ENCODE measurements around the gene VRK2. TPM values are rescaled to one million over a fixed set of nuclear protein-coding genes. Genes with fewer than 3 reads are reported as not detected.

VRK2 gene
- polyA plus RNA-seq, 3 donors, result 13.5 to 31.6 (median 21.4) TPM

DNA sequence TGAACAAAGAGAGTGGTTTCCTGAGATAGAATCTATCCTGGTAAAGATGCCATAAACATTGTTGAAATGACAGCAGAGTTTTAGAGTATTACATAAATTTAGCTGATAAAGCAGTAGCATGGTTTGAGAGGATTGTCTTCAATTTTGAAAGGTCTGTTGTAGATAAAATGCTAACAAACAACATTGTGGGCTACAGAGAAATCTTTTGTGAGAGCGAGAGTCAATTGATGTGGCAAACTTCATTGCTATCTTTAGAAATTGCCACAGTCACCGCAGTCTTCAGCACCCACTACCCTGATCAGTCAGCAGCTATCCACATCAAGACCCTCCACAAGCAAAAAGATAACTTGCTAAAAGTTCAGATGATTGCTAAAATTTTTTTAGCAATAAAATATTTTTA is 17.5 kb downstream of the VRK2 start:
- Mint-ChIP-seq H3K36me3 (peaks cover 44 to 49% of the 10 kb centered on the region in 2 donors), H3K4me3 (no peak overlapping the region), H3K4me1 (peaks cover 3% of the 10 kb centered on the region), H3K27me3 (ENCODE audit: low read depth in 3 of 3) (no peaks in the 10 kb centered on the region), H3K27ac (no peak overlapping the region), H3K9me3 (peaks cover 0 to 7% (median 4%) of the 10 kb centered on the region in 7 donors)
- H3K4me2 ChIP-seq (replicated peaks; ENCODE audit: extremely low read depth, low read length, poor library complexity, severe bottlenecking), result no peak overlapping the region
- TF ChIP-seq, protein P1, sequence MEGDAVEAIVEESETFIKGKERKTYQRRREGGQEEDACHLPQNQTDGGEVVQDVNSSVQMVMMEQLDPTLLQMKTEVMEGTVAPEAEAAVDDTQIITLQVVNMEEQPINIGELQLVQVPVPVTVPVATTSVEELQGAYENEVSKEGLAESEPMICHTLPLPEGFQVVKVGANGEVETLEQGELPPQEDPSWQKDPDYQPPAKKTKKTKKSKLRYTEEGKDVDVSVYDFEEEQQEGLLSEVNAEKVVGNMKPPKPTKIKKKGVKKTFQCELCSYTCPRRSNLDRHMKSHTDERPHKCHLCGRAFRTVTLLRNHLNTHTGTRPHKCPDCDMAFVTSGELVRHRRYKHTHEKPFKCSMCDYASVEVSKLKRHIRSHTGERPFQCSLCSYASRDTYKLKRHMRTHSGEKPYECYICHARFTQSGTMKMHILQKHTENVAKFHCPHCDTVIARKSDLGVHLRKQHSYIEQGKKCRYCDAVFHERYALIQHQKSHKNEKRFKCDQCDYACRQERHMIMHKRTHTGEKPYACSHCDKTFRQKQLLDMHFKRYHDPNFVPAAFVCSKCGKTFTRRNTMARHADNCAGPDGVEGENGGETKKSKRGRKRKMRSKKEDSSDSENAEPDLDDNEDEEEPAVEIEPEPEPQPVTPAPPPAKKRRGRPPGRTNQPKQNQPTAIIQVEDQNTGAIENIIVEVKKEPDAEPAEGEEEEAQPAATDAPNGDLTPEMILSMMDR (IDR thresholded peaks at IDR 0.05), result no peak
- H2AFZ ChIP-seq (ENCODE audit: insufficient read depth, low read depth, low read length, poor library complexity, severe bottlenecking), result no peak overlapping the region
- no peaks in the 10 kb centered on the region for H3K4me1 ChIP-seq (ENCODE audit: control insufficient read depth in 1 of 2, insufficient read depth in 2 of 2, low read length in 2 of 2)
- H3K27me3 ChIP-seq (ENCODE audit: control insufficient read depth in 2 of 2, insufficient read depth in 2 of 2, low read length in 2 of 2), result no peaks in the 10 kb centered on the region
- peaks cover 5% of the 10 kb centered on the region for H3K79me2 ChIP-seq (ENCODE audit: insufficient read depth, low read length)
- H4K20me1 ChIP-seq (ENCODE audit: insufficient read depth, low read length), result no peaks in the 10 kb centered on the region
- DNase-seq, result no peak
- H3K4me3 ChIP-seq (replicated peaks in 1 of 3; ENCODE audit: low read depth in 2 of 3, low read length in 3 of 3), result no peak overlapping the region
- no peaks in the 10 kb centered on the region for H3K9me3 ChIP-seq (replicated peaks in 1 of 2; ENCODE audit: control insufficient read depth in 1 of 2, insufficient read depth in 1 of 2, low read length in 2 of 2)
- intact Hi-C loops (cut with micrococcal nuclease), result no loop called here
- peaks cover 10 to 55% of the 10 kb centered on the region in 2 donors for H3K36me3 ChIP-seq (replicated peaks in 1 of 2; ENCODE audit: control insufficient read depth in 1 of 2, insufficient read depth in 2 of 2, low read length in 2 of 2)
- no peak overlapping the region for H3K9ac ChIP-seq (ENCODE audit: insufficient read depth, low read length, poor library complexity, severe bottlenecking)
- H3K27ac ChIP-seq (ENCODE audit: low read depth in 1 of 2, low read length in 2 of 2), result no peak overlapping the region
- WGBS (ENCODE audit: insufficient coverage), result no CpG with 5 or more reads among the region's 2 CpGs

DNA sequence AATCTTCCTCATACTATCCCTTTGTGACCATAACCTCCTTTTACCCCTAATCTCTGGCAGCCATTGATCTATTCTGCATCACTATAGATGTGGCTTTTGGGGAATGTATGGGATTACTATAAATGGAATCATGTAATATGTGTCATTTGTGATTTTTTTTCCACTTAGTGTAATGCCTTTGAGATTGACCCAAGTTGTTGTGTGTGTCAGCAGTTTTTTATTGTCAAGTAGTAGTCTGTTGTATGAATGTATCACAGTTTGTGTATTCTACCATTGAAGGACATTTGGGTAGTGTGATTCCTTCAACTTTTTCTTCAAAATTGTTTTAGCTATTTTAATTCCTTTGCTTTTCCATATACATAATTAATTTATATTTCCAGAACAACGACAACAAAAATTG is 18.6 kb downstream of the VRK2 start:
- WGBS (ENCODE audit: insufficient coverage), result no CpG with 5 or more reads among the region's 1 CpG
- DNase-seq, result no peak
- Histone ChIP-seq H3K4me2 (replicated peaks; ENCODE audit: extremely low read depth, low read length, poor library complexity, severe bottlenecking) (no peak overlapping the region), H3K9ac (ENCODE audit: insufficient read depth, low read length, poor library complexity, severe bottlenecking) (no peak overlapping the region), H3K79me2 (ENCODE audit: insufficient read depth, low read length) (peaks cover 5% of the 10 kb centered on the region), H3K9me3 (replicated peaks in 1 of 2; ENCODE audit: control insufficient read depth in 1 of 2, insufficient read depth in 1 of 2, low read length in 2 of 2) (peaks cover 0 to 4% of the 10 kb centered on the region in 2 donors), H3K4me3 (replicated peaks in 1 of 3; ENCODE audit: low read depth in 2 of 3, low read length in 3 of 3) (no peak overlapping the region), H4K20me1 (ENCODE audit: insufficient read depth, low read length) (no peaks in the 10 kb centered on the region), H2AFZ (ENCODE audit: insufficient read depth, low read depth, low read length, poor library complexity, severe bottlenecking) (no peak overlapping the region), H3K36me3 (replicated peaks in 1 of 2; ENCODE audit: control insufficient read depth in 1 of 2, insufficient read depth in 2 of 2, low read length in 2 of 2) (peaks cover 10 to 52% of the 10 kb centered on the region in 2 donors), H3K4me1 (ENCODE audit: control insufficient read depth in 1 of 2, insufficient read depth in 2 of 2, low read length in 2 of 2) (no peaks in the 10 kb centered on the region), H3K27ac (ENCODE audit: low read depth in 1 of 2, low read length in 2 of 2) (no peak overlapping the region), H3K27me3 (ENCODE audit: control insufficient read depth in 2 of 2, insufficient read depth in 2 of 2, low read length in 2 of 2) (no peaks in the 10 kb centered on the region)
- peaks cover 3% of the 10 kb centered on the region for H3K4me1 Mint-ChIP-seq
- TF ChIP-seq, protein P1 (IDR thresholded peaks at IDR 0.05), result no peak
- peaks cover 0 to 7% (median 4%) of the 10 kb centered on the region in 7 donors for H3K9me3 Mint-ChIP-seq
- H3K27me3 Mint-ChIP-seq (ENCODE audit: low read depth in 3 of 3), result no peaks in the 10 kb centered on the region
- intact Hi-C loops (cut with micrococcal nuclease), result no loop called here
- H3K4me3 Mint-ChIP-seq, result no peak overlapping the region
- H3K27ac Mint-ChIP-seq, result no peak overlapping the region
- H3K36me3 Mint-ChIP-seq, result peaks cover 45 to 53% of the 10 kb centered on the region in 2 donors

Measured in CD14-positive monocyte (primary cell).